Measurements from ENCODE around the gene RAPSN. TPM values are rescaled to one million over a fixed set of nuclear protein-coding genes. Genes with fewer than 3 reads are reported as not detected.

Gene RAPSN
- total and polyA plus RNA-seq, 4 experiments from 2014 or later: 0.55 to 1.7 TPM; not detected in 2

Small RNA genes lying within 50 kb of the gene (microRNA-seq; reads per million reads assigned to microRNA genes)
- not detected for gene MIR4487 (ENCODE audit: borderline microRNAs expressed, borderline number of aligned reads, borderline replicate concordance)

Other genes with a start within 250 kb of the RAPSN start
- 100 to 1,000 TPM; 129 to 132 TPM for gene DDB2, start 234.2 kb downstream of the RAPSN start, total RNA-seq
- gene DDB2, start 234.2 kb downstream of the RAPSN start, polyA plus RNA-seq: 10 to 100 TPM; 36.2 to 40.2 TPM
- 10 to 100 TPM; 23.6 to 23.7 TPM for gene ACP2, start 200.3 kb downstream of the RAPSN start, total RNA-seq
- gene ACP2, start 200.3 kb downstream of the RAPSN start, polyA plus RNA-seq: 10 to 100 TPM; 11.4 to 19.0 TPM
- 10 to 100 TPM; 17.8 to 20.0 TPM for gene NR1H3, start 191.1 kb downstream of the RAPSN start, total RNA-seq
- 1 to 10 TPM; 3.3 to 7.8 TPM for gene NR1H3, start 191.1 kb downstream of the RAPSN start, polyA plus RNA-seq
- 100 to 1,000 TPM; 118 to 119 TPM for gene MADD, start 179.0 kb downstream of the RAPSN start, total RNA-seq
- gene MADD, start 179.0 kb downstream of the RAPSN start, polyA plus RNA-seq: 10 to 100 TPM; 19.3 to 32.4 TPM
- gene MYBPC3, start 96.4 kb downstream of the RAPSN start, total RNA-seq: not detected
- gene MYBPC3, start 96.4 kb downstream of the RAPSN start, polyA plus RNA-seq: not detected
- gene SPI1, start 70.6 kb downstream of the RAPSN start, total RNA-seq: 1 to 10 TPM; 4.8 to 5.0 TPM
- under 1 TPM in 1 of 2 donors, not detected in 1; 0.28 TPM for gene SPI1, start 70.6 kb downstream of the RAPSN start, polyA plus RNA-seq
- gene SLC39A13, start 40.5 kb downstream of the RAPSN start, total RNA-seq: 10 to 100 TPM; 63.6 to 68.3 TPM
- gene SLC39A13, start 40.5 kb downstream of the RAPSN start, polyA plus RNA-seq: 10 to 100 TPM; 22.3 to 33.6 TPM
- 10 to 100 TPM; 53.9 to 59.6 TPM for gene PSMC3, start 22.7 kb downstream of the RAPSN start, total RNA-seq
- gene PSMC3, start 22.7 kb downstream of the RAPSN start, polyA plus RNA-seq: 100 to 1,000 TPM; 114 to 152 TPM
- gene CELF1, start 104.0 kb upstream of the RAPSN start, total RNA-seq: 100 to 1,000 TPM; 145 to 149 TPM
- 10 to 100 TPM; 45.6 to 76.2 TPM for gene CELF1, start 104.0 kb upstream of the RAPSN start, polyA plus RNA-seq
- 10 to 100 TPM; 21.5 to 21.9 TPM for gene PTPMT1, start 116.5 kb upstream of the RAPSN start, total RNA-seq
- 100 to 1,000 TPM in 1 of 2 donors, 10 to 100 TPM in 1; 68.3 to 109 TPM for gene PTPMT1, start 116.5 kb upstream of the RAPSN start, polyA plus RNA-seq
- 10 to 100 TPM; 21.2 to 22.5 TPM for gene KBTBD4, start 129.8 kb upstream of the RAPSN start, total RNA-seq
- gene KBTBD4, start 129.8 kb upstream of the RAPSN start, polyA plus RNA-seq: 10 to 100 TPM; 40.2 to 71.9 TPM
- gene NDUFS3, start 129.9 kb upstream of the RAPSN start, total RNA-seq: 10 to 100 TPM; 70.9 to 71.0 TPM
- 100 to 1,000 TPM in 1 of 2 donors, 10 to 100 TPM in 1; 85.7 to 118 TPM for gene NDUFS3, start 129.9 kb upstream of the RAPSN start, polyA plus RNA-seq
- gene FAM180B, start 137.5 kb upstream of the RAPSN start, total RNA-seq: under 1 TPM in 1 of 2 experiments, not detected in 1; 0.25 TPM
- not detected for gene FAM180B, start 137.5 kb upstream of the RAPSN start, polyA plus RNA-seq
- under 1 TPM; 0.44 to 0.61 TPM for gene C1QTNF4, start 145.3 kb upstream of the RAPSN start, total RNA-seq
- not detected for gene C1QTNF4, start 145.3 kb upstream of the RAPSN start, polyA plus RNA-seq
- gene MTCH2, start 193.4 kb upstream of the RAPSN start, total RNA-seq: 10 to 100 TPM; 23.6 to 23.9 TPM
- 10 to 100 TPM; 58.8 to 66.8 TPM for gene MTCH2, start 193.4 kb upstream of the RAPSN start, polyA plus RNA-seq